Measurements from ENCODE around the gene ZNHIT3. TPM values are rescaled to one million over a fixed set of nuclear protein-coding genes. Genes with fewer than 3 reads are reported as not detected.

ZNHIT3 gene
- total and polyA plus RNA-seq, 10 of the 15 experiments (the other 5 are each of a cell fraction or from before 2014, with no cell fraction given), result 34.1 to 128 (median 55.6) TPM

DNA sequence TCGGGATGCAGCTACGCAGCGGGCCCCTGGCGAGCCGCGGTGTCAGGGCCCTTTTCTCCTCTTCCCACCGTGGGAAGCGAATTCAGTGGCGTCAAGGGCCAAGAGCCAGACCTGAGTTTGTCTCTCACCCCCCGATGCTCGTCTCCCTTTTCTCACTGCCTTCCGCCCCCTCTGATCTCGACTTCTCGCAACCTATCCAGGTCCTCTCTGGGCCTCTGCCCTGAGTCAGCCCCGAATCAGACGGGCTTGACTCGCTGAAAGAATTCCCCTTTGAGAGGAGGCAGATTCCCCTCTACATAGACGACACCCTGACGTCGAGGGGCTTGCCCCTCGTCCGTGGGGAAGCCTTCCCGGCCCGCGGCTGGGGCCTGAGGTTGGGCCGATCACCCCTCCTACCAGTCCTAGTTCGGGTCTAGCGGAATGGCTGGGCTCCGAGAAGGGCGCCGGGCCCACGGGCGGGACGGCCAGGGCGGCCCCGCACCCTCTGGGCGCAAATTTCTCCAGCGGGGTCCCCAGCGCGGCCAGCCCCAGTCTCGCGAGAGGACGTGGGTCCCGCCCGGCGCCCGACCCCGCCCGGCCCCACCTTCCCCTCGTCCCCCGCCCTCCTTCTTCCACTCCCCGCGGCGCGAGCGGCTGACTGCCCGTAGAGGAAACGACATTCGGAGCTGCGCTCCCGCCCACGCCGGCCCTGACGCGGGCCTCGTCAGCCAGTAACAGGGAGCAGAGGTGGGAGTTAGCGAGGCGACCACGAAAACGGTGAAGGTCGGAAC, 58.0 kb downstream of the ZNHIT3 start, which contains the start of gene GGNBP2 (continued):
- TF ChIP-seq MXI1 (IDR thresholded peaks at IDR 0.05; ENCODE audit: low read depth, low read length) (peak; percentile 6; the same call in 1 of the 2 replicates), MTA2 (IDR thresholded peaks at IDR 0.05; ENCODE audit: low read depth) (no peak), TBL1XR1 (IDR thresholded peaks at IDR 0.05; ENCODE audit: low read depth, low read length) (peak; percentile 20; the same call in 1 of the 2 replicates), IKZF1 (conservative IDR thresholded peaks at IDR 0.05) (peak; percentile 99), NR2C1 (IDR thresholded peaks at IDR 0.05) (0 out of 2 replicates have a peak, but pooled peaks have one; percentile 3), POU2F2 (IDR thresholded peaks at IDR 0.05; ENCODE audit: borderline replicate concordance, low read depth, low read length) (peak; percentile 21; the same call in 1 of the 3 replicates), NBN (IDR thresholded peaks at IDR 0.05) (no peak; the same call in 1 of the 2 replicates), DPF2 (IDR thresholded peaks at IDR 0.05) (peak; percentile 75; the same call in 1 of the 2 replicates), IRF4 (IDR thresholded peaks at IDR 0.05; ENCODE audit: low read depth, low read length) (no peak), SMAD1 (IDR thresholded peaks at IDR 0.05; ENCODE audit: low read depth, partially characterized antibody) (no peak), NRF1 (conservative IDR thresholded peaks at IDR 0.05; ENCODE audit: low read depth, low read length) (no peak), BACH1 (IDR thresholded peaks at IDR 0.05; ENCODE audit: borderline replicate concordance) (peak; percentile 55; the same call in 1 of the 2 replicates), POLR2A (IDR thresholded peaks at IDR 0.05; ENCODE audit: low read depth, low read length) (peak; percentile 93)
- TF ChIP-seq, protein P1, sequence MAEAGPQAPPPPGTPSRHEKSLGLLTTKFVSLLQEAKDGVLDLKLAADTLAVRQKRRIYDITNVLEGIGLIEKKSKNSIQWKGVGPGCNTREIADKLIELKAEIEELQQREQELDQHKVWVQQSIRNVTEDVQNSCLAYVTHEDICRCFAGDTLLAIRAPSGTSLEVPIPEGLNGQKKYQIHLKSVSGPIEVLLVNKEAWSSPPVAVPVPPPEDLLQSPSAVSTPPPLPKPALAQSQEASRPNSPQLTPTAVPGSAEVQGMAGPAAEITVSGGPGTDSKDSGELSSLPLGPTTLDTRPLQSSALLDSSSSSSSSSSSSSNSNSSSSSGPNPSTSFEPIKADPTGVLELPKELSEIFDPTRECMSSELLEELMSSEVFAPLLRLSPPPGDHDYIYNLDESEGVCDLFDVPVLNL (IDR thresholded peaks at IDR 0.05; ENCODE audit: low read depth, low read length), result 0 out of 2 replicates have a peak, but pooled peaks have one; percentile 23
- TF ChIP-seq, protein P2, sequence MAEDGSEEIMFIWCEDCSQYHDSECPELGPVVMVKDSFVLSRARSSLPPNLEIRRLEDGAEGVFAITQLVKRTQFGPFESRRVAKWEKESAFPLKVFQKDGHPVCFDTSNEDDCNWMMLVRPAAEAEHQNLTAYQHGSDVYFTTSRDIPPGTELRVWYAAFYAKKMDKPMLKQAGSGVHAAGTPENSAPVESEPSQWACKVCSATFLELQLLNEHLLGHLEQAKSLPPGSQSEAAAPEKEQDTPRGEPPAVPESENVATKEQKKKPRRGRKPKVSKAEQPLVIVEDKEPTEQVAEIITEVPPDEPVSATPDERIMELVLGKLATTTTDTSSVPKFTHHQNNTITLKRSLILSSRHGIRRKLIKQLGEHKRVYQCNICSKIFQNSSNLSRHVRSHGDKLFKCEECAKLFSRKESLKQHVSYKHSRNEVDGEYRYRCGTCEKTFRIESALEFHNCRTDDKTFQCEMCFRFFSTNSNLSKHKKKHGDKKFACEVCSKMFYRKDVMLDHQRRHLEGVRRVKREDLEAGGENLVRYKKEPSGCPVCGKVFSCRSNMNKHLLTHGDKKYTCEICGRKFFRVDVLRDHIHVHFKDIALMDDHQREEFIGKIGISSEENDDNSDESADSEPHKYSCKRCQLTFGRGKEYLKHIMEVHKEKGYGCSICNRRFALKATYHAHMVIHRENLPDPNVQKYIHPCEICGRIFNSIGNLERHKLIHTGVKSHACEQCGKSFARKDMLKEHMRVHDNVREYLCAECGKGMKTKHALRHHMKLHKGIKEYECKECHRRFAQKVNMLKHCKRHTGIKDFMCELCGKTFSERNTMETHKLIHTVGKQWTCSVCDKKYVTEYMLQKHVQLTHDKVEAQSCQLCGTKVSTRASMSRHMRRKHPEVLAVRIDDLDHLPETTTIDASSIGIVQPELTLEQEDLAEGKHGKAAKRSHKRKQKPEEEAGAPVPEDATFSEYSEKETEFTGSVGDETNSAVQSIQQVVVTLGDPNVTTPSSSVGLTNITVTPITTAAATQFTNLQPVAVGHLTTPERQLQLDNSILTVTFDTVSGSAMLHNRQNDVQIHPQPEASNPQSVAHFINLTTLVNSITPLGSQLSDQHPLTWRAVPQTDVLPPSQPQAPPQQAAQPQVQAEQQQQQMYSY (CRISPR knock-in tag; IDR thresholded peaks at IDR 0.05), result no peak
- TF ChIP-seq, protein P3, sequence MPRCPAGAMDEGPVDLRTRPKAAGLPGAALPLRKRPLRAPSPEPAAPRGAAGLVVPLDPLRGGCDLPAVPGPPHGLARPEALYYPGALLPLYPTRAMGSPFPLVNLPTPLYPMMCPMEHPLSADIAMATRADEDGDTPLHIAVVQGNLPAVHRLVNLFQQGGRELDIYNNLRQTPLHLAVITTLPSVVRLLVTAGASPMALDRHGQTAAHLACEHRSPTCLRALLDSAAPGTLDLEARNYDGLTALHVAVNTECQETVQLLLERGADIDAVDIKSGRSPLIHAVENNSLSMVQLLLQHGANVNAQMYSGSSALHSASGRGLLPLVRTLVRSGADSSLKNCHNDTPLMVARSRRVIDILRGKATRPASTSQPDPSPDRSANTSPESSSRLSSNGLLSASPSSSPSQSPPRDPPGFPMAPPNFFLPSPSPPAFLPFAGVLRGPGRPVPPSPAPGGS (IDR thresholded peaks at IDR 0.05; ENCODE audit: borderline replicate concordance, insufficient read depth, low read depth, low read length, poor library complexity, severe bottlenecking), result peak; percentile 3
- TF ChIP-seq, protein P4, sequence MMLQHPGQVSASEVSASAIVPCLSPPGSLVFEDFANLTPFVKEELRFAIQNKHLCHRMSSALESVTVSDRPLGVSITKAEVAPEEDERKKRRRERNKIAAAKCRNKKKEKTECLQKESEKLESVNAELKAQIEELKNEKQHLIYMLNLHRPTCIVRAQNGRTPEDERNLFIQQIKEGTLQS (IDR thresholded peaks at IDR 0.05; ENCODE audit: borderline replicate concordance, extremely low read depth, low read depth, low read length), result no peak
- TF ChIP-seq, protein P5, sequence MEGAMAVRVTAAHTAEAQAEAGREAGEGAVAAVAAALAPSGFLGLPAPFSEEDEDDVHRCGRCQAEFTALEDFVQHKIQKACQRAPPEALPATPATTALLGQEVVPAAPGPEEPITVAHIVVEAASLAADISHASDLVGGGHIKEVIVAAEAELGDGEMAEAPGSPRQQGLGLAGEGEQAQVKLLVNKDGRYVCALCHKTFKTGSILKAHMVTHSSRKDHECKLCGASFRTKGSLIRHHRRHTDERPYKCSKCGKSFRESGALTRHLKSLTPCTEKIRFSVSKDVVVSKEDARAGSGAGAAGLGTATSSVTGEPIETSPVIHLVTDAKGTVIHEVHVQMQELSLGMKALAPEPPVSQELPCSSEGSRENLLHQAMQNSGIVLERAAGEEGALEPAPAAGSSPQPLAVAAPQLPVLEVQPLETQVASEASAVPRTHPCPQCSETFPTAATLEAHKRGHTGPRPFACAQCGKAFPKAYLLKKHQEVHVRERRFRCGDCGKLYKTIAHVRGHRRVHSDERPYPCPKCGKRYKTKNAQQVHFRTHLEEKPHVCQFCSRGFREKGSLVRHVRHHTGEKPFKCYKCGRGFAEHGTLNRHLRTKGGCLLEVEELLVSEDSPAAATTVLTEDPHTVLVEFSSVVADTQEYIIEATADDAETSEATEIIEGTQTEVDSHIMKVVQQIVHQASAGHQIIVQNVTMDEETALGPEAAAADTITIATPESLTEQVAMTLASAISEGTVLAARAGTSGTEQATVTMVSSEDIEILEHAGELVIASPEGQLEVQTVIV (IDR thresholded peaks at IDR 0.05; ENCODE audit: borderline replicate concordance, partially characterized antibody), result no peak
